HepG2 (cell line): Measurements from ENCODE around the gene HDLBP. TPM values are rescaled to one million over a fixed set of nuclear protein-coding genes. Genes with fewer than 3 reads are reported as not detected.

ENCODE experiments used
- ATAC-seq: fragments of 200-7000 bp; cut with Tn5 transposase; 3 replicates; pipeline ENCODE4 v1.9.1; 2020; ENCODE audit warnings: mild to moderate bottlenecking, moderate library complexity
- BruUV-seq: library from RNA; stranded (reverse); fragments of 400-500 nt; replicated peaks from 2 replicates; lab custom pipeline; 2021; lab: Mats Ljungman, UMichigan
- CTCF ChIA-PET: fragments of 300-600 bp; formaldehyde crosslinking; extraction: SDS; loops from one replicate; lab custom pipeline; 2021; ENCODE audit warnings: low total read pairs, inconsistent platforms, low intra/inter-chr PET ratio; lab: Yijun Ruan, JAX
- POLR2A ChIA-PET: fragments of 350-600 bp; sonication (Branson Sonifier 250); formaldehyde crosslinking; loops from one replicate; lab custom pipeline; 2020; ENCODE audit warnings: antibody characterized with exemption, inconsistent platforms; lab: Yijun Ruan, JAX
- DNase-seq: peaks from one replicate; pipeline ENCODE4 v3.0.0-alpha.2; 2015; ENCODE audit warnings: low spot score
- FAIRE-seq: peaks from 3 replicates; lab custom pipeline; 2011; peaks lifted over from hg19 to GRCh38; lab: Jason Lieb, UNC
- H2AFZ ChIP-seq: one replicate; pipeline ENCODE4 v1.6.1; 2011; ENCODE audit warnings: low read length, inconsistent platforms
- H3K27ac ChIP-seq: fragments of 300-600 bp; 3 replicates; pipeline ENCODE4 v1.8.0; 2011; ENCODE audit warnings: mixed run types, mild to moderate bottlenecking, mixed read lengths, low read length, inconsistent platforms; ENCODE audit not compliant: insufficient read depth; ENCODE audit errors: extremely low read length
- H3K27me3 ChIP-seq, 2 experiments: fragments of 200-600 bp in 1 of 2; 2 replicates in 1 of 2; 3 replicates in 1 of 2; pipeline versions ENCODE4 v1.6.0 to v1.8.0; 2011; ENCODE audit warnings: low read length in 2 of 2, mild to moderate bottlenecking in 2 of 2, moderate library complexity in 2 of 2, inconsistent platforms in 1 of 2; ENCODE audit not compliant: insufficient read depth in 2 of 2, control insufficient read depth in 1 of 2
- H3K36me3 ChIP-seq, 2 experiments: fragments of 200-600 bp in 1 of 2; replicated peaks in 1 of 2; 2 replicates in 1 of 2; 3 replicates in 1 of 2; pipeline versions ENCODE4 v1.5.1 to v1.8.0; 2011; ENCODE audit warnings: low read length in 2 of 2, inconsistent platforms in 1 of 2; ENCODE audit not compliant: insufficient read depth in 2 of 2, control insufficient read depth in 1 of 2
- H3K4me1 ChIP-seq: 2 replicates; pipeline ENCODE4 v1.5.1; 2012; ENCODE audit warnings: low read length, inconsistent platforms; ENCODE audit not compliant: insufficient read depth
- H3K4me2 ChIP-seq: 2 replicates; pipeline ENCODE4 v1.6.0; 2011; ENCODE audit warnings: low read depth, low read length, inconsistent platforms
- H3K4me3 ChIP-seq, 3 experiments: fragments of 200-600 bp in 1 of 3; sonication (generic), shearing (Covaris generic) in 1 of 3; replicated peaks in 1 of 3; 2 replicates each; pipeline ENCODE4 v1.5.1; 2011 to 2016; ENCODE audit warnings: low read length in 3 of 3, inconsistent platforms in 2 of 3, low read depth in 2 of 3, mild to moderate bottlenecking in 2 of 3, control low read depth in 1 of 3, mixed read lengths in 1 of 3; ENCODE audit not compliant: insufficient read depth in 1 of 3
- H3K79me2 ChIP-seq: one replicate; pipeline ENCODE4 v1.6.1; 2011; ENCODE audit warnings: low read length, inconsistent platforms; ENCODE audit not compliant: insufficient read depth
- H3K9ac ChIP-seq: 2 replicates; pipeline ENCODE4 v1.6.0; 2011; ENCODE audit warnings: mild to moderate bottlenecking, low read depth, low read length, inconsistent platforms; ENCODE audit not compliant: insufficient read depth
- H3K9me3 ChIP-seq: 2 replicates; pipeline ENCODE4 v1.5.1; 2012; ENCODE audit warnings: mild to moderate bottlenecking, low read length
- H4K20me1 ChIP-seq: 2 replicates; pipeline ENCODE4 v1.6.0; 2011; ENCODE audit warnings: inconsistent platforms, mild to moderate bottlenecking, low read length, moderate library complexity; ENCODE audit not compliant: insufficient read depth
- HOXD1 ChIP-seq: sonication (generic); formaldehyde crosslinking; IDR thresholded peaks from 2 replicates; pipeline ENCODE4 v1.5.0; 2020; ENCODE audit warnings: missing genetic modification reagents
- IKZF1 ChIP-seq: fragments of 450-650 bp; IDR thresholded peaks from 2 replicates; pipeline ENCODE4 v1.7.1; 2016
- IRF2 ChIP-seq: IDR thresholded peaks from 2 replicates; pipeline ENCODE4 v1.6.1; 2018; ENCODE audit warnings: missing genetic modification reagents, missing compliant biosample characterization
- KLF11 ChIP-seq: IDR thresholded peaks from 2 replicates; pipeline ENCODE4 v1.6.1; 2016; ENCODE audit warnings: missing compliant biosample characterization
- NPAS2 ChIP-seq: sonication (generic); formaldehyde crosslinking; IDR thresholded peaks from 2 replicates; pipeline ENCODE4 v1.8.0; 2022; ENCODE audit warnings: mild to moderate bottlenecking, missing genetic modification reagents, borderline replicate concordance
- PHF8 ChIP-seq: sonication (generic); formaldehyde crosslinking; IDR thresholded peaks from 2 replicates; pipeline ENCODE4 v1.5.0; 2020; ENCODE audit warnings: missing genetic modification reagents
- RAD21 ChIP-seq: fragments of 450-650 bp; formaldehyde crosslinking; IDR thresholded peaks from 2 replicates; pipeline ENCODE4 v1.5.0; 2020; ENCODE audit warnings: mild to moderate bottlenecking
- SMAD3 ChIP-seq: sonication (generic); formaldehyde crosslinking; IDR thresholded peaks from 2 replicates; pipeline ENCODE4 v1.4.0; 2020; ENCODE audit warnings: missing genetic modification reagents
- STAG1 ChIP-seq: sonication (generic); formaldehyde crosslinking; IDR thresholded peaks from 2 replicates; pipeline ENCODE4 v1.4.0; 2020; ENCODE audit warnings: missing genetic modification reagents
- ZFP62 ChIP-seq: sonication (generic); formaldehyde crosslinking; IDR thresholded peaks from 2 replicates; pipeline ENCODE4 v1.4.0; 2020; ENCODE audit warnings: missing genetic modification reagents
- ZNF10 ChIP-seq: sonication (generic); formaldehyde crosslinking; IDR thresholded peaks from 2 replicates; pipeline ENCODE4 v1.4.0; 2020; ENCODE audit warnings: mild to moderate bottlenecking, low read depth, missing genetic modification reagents, borderline replicate concordance
- ZNF3 ChIP-seq: IDR thresholded peaks from 2 replicates; pipeline ENCODE4 v1.7.0; 2017; ENCODE audit warnings: inconsistent platforms
- ZNF33A ChIP-seq: sonication (generic); formaldehyde crosslinking; IDR thresholded peaks from 2 replicates; pipeline ENCODE4 v1.5.1; 2020; ENCODE audit warnings: missing genetic modification reagents, mild to moderate bottlenecking, moderate library complexity, borderline replicate concordance
- ZNF7 ChIP-seq: IDR thresholded peaks from 2 replicates; pipeline ENCODE4 v1.6.1; 2016; ENCODE audit warnings: missing biosample characterization, missing genetic modification reagents
- ZNF749 ChIP-seq: sonication (generic); formaldehyde crosslinking; IDR thresholded peaks from 2 replicates; pipeline ENCODE4 v1.8.0; 2022; ENCODE audit warnings: mild to moderate bottlenecking, missing genetic modification reagents, moderate library complexity, borderline replicate concordance
- ZNF772 ChIP-seq: sonication (generic); formaldehyde crosslinking; IDR thresholded peaks from 2 replicates; pipeline ENCODE4 v1.5.0; 2020; ENCODE audit warnings: mild to moderate bottlenecking, missing genetic modification reagents
- ZNF841 ChIP-seq: sonication (generic); formaldehyde crosslinking; IDR thresholded peaks from 2 replicates; pipeline ENCODE4 v1.8.1; 2023; ENCODE audit warnings: missing genetic modification reagents, borderline replicate concordance
- ZNF850 ChIP-seq: sonication (generic); formaldehyde crosslinking; conservative IDR thresholded peaks from 2 replicates; pipeline ENCODE4 v1.9.0; 2021; ENCODE audit warnings: mild to moderate bottlenecking, missing genetic modification reagents
- ZSCAN12 ChIP-seq: sonication (generic); formaldehyde crosslinking; IDR thresholded peaks from 2 replicates; pipeline ENCODE4 v1.9.0; 2021; ENCODE audit warnings: mild to moderate bottlenecking, missing genetic modification reagents
- WGBS: methylation state at CpG from one replicate; pipeline ENCODE4 v1.1.6; 2017; ENCODE audit warnings: low lambda C conversion rate; 5-methylcytosine and 5-hydroxymethylcytosine counted together
- in situ Hi-C: cut with HindIII; loops from 2 replicates; pipeline ENCODE4 v1.10.0; 2017; ENCODE audit warnings: low pct_unique_long_range_greater_than_20kb; ENCODE audit not compliant: extremely low pct_ligation_motif_present
- intact Hi-C: fragments of 100-400 bp; cut with micrococcal nuclease; formaldehyde crosslinking; loops from one replicate; pipeline ENCODE4 v1.10.0; 2022; ENCODE audit not compliant: unreplicated experiment
- polyA plus RNA-seq, 8 experiments: library from polyadenylated mRNA; depleted of rRNA in 3 of 8; stranded (reverse) in 7 of 8; unstranded in 1 of 8; fragments of >200 nt; fragmentation: Illumina TruSeq in 4 of 8; extraction: Trizol in 4 of 8; gene quantifications; 2 replicates each; pipeline versions ENCODE4 v1.2.1 to v1.2.3, GENCODE V29; 2011 to 2016; ENCODE audit warnings: low read depth in 4 of 8, missing spikeins in 1 of 8, mixed read lengths in 1 of 8; ENCODE audit not compliant: insufficient read depth in 1 of 8
- total RNA-seq, 5 experiments: library from RNA; depleted of rRNA; stranded (reverse); fragments of >200 nt; fragmentation: Illumina TruSeq; extraction: Trizol; gene quantifications; 2 replicates each; pipeline ENCODE4 v1.2.3, GENCODE V29; 2016; ENCODE audit warnings: low read depth in 1 of 5
- TF ChIP-seq, protein P1 (sequence below): sonication (generic); formaldehyde crosslinking; conservative IDR thresholded peaks from 2 replicates; pipeline ENCODE4 v1.4.0; 2020; ENCODE audit warnings: missing genetic modification reagents
- TF ChIP-seq, protein P2 (sequence below): sonication (generic); formaldehyde crosslinking; IDR thresholded peaks from 2 replicates; pipeline ENCODE4 v1.5.0; 2020; ENCODE audit warnings: mild to moderate bottlenecking, missing genetic modification reagents, moderate library complexity
- TF ChIP-seq, protein P3 (sequence below): sonication (generic); formaldehyde crosslinking; IDR thresholded peaks from 2 replicates; pipeline ENCODE4 v1.9.0; 2021; ENCODE audit warnings: missing genetic modification reagents, borderline replicate concordance
- TF ChIP-seq, protein P4 (sequence below): IDR thresholded peaks from 2 replicates; pipeline ENCODE4 v1.6.1; 2016; ENCODE audit warnings: mild to moderate bottlenecking

The HDLBP gene
- total and polyA plus RNA-seq, 2 of the 13 experiments (the other 11 are each of a cell fraction or from before 2014, with no cell fraction given) = 464 to 707 TPM

GRCh38 chr2:241211276-241211675, 104.2 kb downstream of the HDLBP start:
- H3K4me2 ChIP-seq = no peak overlapping the region
- CTCF ChIA-PET = interaction anchor here (1.0 kb wide), 1 partner anchor 130 kb away, joined by 3 read pairs; no protein-coding TSS in a partner anchor
- POLR2A ChIA-PET = no interaction called here
- peaks cover 29 to 57% of the 10 kb centered on the region in 2 experiments for H3K27me3 ChIP-seq
- DNase-seq (no peak), ATAC-seq (peak; percentile 11; the same call in 2 of the 3 replicates), FAIRE-seq (no peak)
- no TSS peak for BruUV-seq
- no peaks in the 10 kb centered on the region for H4K20me1 ChIP-seq
- in situ Hi-C loops (loop anchor here (25.0 kb wide), 1 partner anchor 649 kb away; the partner anchor contains the start of genes ANKMY1, DUSP28 and RNPEPL1), intact Hi-C loops (no loop called here)
- H3K36me3 ChIP-seq = no peaks in the 10 kb centered on the region
- no peak overlapping the region for H3K27ac ChIP-seq
- no peak overlapping the region for H3K9ac ChIP-seq
- H2AFZ ChIP-seq = no peak overlapping the region
- H3K4me1 ChIP-seq = peaks cover 35% of the 10 kb centered on the region
- no peaks in the 10 kb centered on the region for H3K9me3 ChIP-seq
- WGBS = 8% methylated on average over 2 of the region's 2 CpGs
- no peak overlapping the region for H3K4me3 ChIP-seq
- H3K79me2 ChIP-seq = no peaks in the 10 kb centered on the region
- TF ChIP-seq SMAD3 (CRISPR knock-in tag) (no peak), ZSCAN12 (CRISPR knock-in tag) (no peak), ZFP62 (CRISPR knock-in tag) (no peak), IRF2 (CRISPR knock-in tag) (no peak), ZNF10 (CRISPR knock-in tag) (no peak), HOXD1 (CRISPR knock-in tag) (no peak), ZNF33A (CRISPR knock-in tag) (no peak), KLF11 (CRISPR knock-in tag) (no peak), ZNF749 (CRISPR knock-in tag) (no peak), ZNF841 (CRISPR knock-in tag) (no peak), STAG1 (CRISPR knock-in tag) (peak; percentile 49), ZNF850 (no peak), NPAS2 (CRISPR knock-in tag) (no peak), PHF8 (CRISPR knock-in tag) (no peak), ZNF7 (no peak), ZNF772 (CRISPR knock-in tag) (no peak), IKZF1 (no peak), ZNF3 (CRISPR knock-in tag) (no peak), RAD21 (CRISPR knock-in tag) (peak; percentile 19; the same call in 1 of the 2 replicates)
- TF ChIP-seq, protein P1, sequence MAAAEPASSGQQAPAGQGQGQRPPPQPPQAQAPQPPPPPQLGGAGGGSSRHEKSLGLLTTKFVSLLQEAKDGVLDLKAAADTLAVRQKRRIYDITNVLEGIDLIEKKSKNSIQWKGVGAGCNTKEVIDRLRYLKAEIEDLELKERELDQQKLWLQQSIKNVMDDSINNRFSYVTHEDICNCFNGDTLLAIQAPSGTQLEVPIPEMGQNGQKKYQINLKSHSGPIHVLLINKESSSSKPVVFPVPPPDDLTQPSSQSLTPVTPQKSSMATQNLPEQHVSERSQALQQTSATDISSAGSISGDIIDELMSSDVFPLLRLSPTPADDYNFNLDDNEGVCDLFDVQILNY (CRISPR knock-in tag) = no peak
- TF ChIP-seq, protein P2, sequence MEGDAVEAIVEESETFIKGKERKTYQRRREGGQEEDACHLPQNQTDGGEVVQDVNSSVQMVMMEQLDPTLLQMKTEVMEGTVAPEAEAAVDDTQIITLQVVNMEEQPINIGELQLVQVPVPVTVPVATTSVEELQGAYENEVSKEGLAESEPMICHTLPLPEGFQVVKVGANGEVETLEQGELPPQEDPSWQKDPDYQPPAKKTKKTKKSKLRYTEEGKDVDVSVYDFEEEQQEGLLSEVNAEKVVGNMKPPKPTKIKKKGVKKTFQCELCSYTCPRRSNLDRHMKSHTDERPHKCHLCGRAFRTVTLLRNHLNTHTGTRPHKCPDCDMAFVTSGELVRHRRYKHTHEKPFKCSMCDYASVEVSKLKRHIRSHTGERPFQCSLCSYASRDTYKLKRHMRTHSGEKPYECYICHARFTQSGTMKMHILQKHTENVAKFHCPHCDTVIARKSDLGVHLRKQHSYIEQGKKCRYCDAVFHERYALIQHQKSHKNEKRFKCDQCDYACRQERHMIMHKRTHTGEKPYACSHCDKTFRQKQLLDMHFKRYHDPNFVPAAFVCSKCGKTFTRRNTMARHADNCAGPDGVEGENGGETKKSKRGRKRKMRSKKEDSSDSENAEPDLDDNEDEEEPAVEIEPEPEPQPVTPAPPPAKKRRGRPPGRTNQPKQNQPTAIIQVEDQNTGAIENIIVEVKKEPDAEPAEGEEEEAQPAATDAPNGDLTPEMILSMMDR (CRISPR knock-in tag) = peak; percentile 59
- TF ChIP-seq, protein P3, sequence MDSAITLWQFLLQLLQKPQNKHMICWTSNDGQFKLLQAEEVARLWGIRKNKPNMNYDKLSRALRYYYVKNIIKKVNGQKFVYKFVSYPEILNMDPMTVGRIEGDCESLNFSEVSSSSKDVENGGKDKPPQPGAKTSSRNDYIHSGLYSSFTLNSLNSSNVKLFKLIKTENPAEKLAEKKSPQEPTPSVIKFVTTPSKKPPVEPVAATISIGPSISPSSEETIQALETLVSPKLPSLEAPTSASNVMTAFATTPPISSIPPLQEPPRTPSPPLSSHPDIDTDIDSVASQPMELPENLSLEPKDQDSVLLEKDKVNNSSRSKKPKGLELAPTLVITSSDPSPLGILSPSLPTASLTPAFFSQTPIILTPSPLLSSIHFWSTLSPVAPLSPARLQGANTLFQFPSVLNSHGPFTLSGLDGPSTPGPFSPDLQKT = no peak
- TF ChIP-seq, protein P4, sequence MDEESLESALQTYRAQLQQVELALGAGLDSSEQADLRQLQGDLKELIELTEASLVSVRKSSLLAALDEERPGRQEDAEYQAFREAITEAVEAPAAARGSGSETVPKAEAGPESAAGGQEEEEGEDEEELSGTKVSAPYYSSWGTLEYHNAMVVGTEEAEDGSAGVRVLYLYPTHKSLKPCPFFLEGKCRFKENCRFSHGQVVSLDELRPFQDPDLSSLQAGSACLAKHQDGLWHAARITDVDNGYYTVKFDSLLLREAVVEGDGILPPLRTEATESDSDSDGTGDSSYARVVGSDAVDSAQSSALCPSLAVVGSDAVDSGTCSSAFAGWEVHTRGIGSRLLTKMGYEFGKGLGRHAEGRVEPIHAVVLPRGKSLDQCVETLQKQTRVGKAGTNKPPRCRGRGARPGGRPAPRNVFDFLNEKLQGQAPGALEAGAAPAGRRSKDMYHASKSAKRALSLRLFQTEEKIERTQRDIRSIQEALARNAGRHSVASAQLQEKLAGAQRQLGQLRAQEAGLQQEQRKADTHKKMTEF (CRISPR knock-in tag) = no peak
